Measurements from ENCODE around the gene SEMA4A.

The SEMA4A gene

GRCh38 chr1:156193488-156194299 is 40.3 kb downstream of the SEMA4A start, which contains the start of gene SLC25A44 (continued):
- no peak for TF ChIP-seq ZBTB6 (tag by site-specific recombination; IDR thresholded peaks at IDR 0.05)
- TF ChIP-seq ZNF518A (tag by site-specific recombination; conservative IDR thresholded peaks at IDR 0.05; ENCODE audit: low read depth): peak; percentile 64
- peak; percentile 57; the same call in 1 of the 2 replicates for TF ChIP-seq ZFP69B (tag by site-specific recombination; IDR thresholded peaks at IDR 0.05)
- TF ChIP-seq ZNF211 (tag by site-specific recombination; IDR thresholded peaks at IDR 0.05; ENCODE audit: low read depth): no peak
- TF ChIP-seq REPIN1 (tag by site-specific recombination; IDR thresholded peaks at IDR 0.05; ENCODE audit: low read depth): no peak
- TF ChIP-seq ZNF23 (tag by site-specific recombination; IDR thresholded peaks at IDR 0.05; ENCODE audit: borderline replicate concordance): no peak
- no peak for TF ChIP-seq ZNF560 (tag by site-specific recombination; IDR thresholded peaks at IDR 0.05; ENCODE audit: borderline replicate concordance)
- TF ChIP-seq ZNF24 (tag by site-specific recombination; IDR thresholded peaks at IDR 0.05): 0 out of 2 replicates have a peak, but pooled peaks have one; percentile 15
- no peak for TF ChIP-seq ZNF155 (tag by site-specific recombination; IDR thresholded peaks at IDR 0.05)
- no peak for TF ChIP-seq TSHZ1 (tag by site-specific recombination; IDR thresholded peaks at IDR 0.05; ENCODE audit: borderline replicate concordance)
- TF ChIP-seq ZSCAN30 (tag by site-specific recombination; IDR thresholded peaks at IDR 0.05): peak; percentile 63; the same call in 1 of the 2 replicates
- TF ChIP-seq ZNF670 (tag by site-specific recombination; IDR thresholded peaks at IDR 0.05; ENCODE audit: low read depth): no peak
- peak; percentile 64 for TF ChIP-seq PRDM10 (tag by site-specific recombination; IDR thresholded peaks at IDR 0.05)
- no peak for TF ChIP-seq ZNF701 (tag by site-specific recombination; IDR thresholded peaks at IDR 0.05)
- TF ChIP-seq ZSCAN4 (tag by site-specific recombination; IDR thresholded peaks at IDR 0.05): no peak
- no peak for TF ChIP-seq ZBTB49 (tag by site-specific recombination; IDR thresholded peaks at IDR 0.05; ENCODE audit: low read depth)
- TF ChIP-seq ZNF280C (tag by site-specific recombination; IDR thresholded peaks at IDR 0.05): no peak

Data from HEK293 (cell line).